ENCODE measurements around the gene DCAF12L2.
"Not testable (repeated sequence)": the region's sequence is repeated elsewhere in the genome, so short reads cannot be mapped to it uniquely, and the experiment has no call there.

DNA sequence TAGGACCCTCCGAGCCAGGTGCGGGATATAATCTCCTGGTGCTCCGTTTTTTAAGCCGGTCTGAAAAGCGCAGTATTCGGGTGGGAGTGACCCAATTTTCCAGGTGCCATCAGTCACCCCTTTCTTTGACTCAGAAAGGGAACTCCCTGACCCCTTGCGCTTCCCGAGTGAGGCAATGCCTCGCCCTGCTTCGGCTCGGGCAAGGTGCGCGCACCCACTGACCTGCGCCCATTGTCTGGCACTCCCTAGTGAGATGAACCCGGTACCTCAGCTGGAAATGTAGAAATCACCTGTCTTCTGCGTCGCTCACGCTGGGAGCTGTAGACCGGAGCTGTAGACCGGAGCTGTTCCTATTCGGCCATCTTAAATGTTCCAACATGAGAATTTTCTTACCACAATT is 24.8 kb upstream of the DCAF12L2 start:
- TF ChIP-seq CTCF, EP300 (IDR thresholded peaks at IDR 0.05): not testable (repeated sequence)
